Thoracic aorta (tissue), 2 donors: Measurements from ENCODE around the gene DCST2. TPM values are rescaled to one million over a fixed set of nuclear protein-coding genes. Genes with fewer than 3 reads are reported as not detected.

Experiments used
- ATAC-seq: fragments of 150-250 bp; one replicate; pipeline ENCODE4 v1.8.0; 2017; ENCODE audit warnings: low read depth; ENCODE audit not compliant: insufficient number of reproducible peaks, low FRiP score
- DNase-seq: peaks from one replicate; pipeline ENCODE4 v3.0.0-alpha.2; 2020; ENCODE audit warnings: low spot score
- H3K27ac ChIP-seq, 2 donors: fragments of 200-600 bp; sonication (generic); 1 replicate in 1 of 2; 2 replicates in 1 of 2; pipeline ENCODE4 v1.5.1; 2016; ENCODE audit warnings: mild to moderate bottlenecking in 2 of 2, moderate library complexity in 2 of 2
- H3K27me3 ChIP-seq: fragments of 200-600 bp; sonication (generic); replicated peaks from 2 replicates; pipeline ENCODE4 v1.6.0; 2016; ENCODE audit warnings: mild to moderate bottlenecking; ENCODE audit not compliant: insufficient read depth
- H3K36me3 ChIP-seq: fragments of 200-600 bp; sonication (generic); one replicate; pipeline ENCODE4 v1.5.1; 2016
- H3K4me1 ChIP-seq, 2 donors: fragments of 200-600 bp; sonication (generic); 1 replicate in 1 of 2; 2 replicates in 1 of 2; pipeline versions ENCODE4 v1.5.1 to v1.6.0; 2016; ENCODE audit warnings: low read depth in 2 of 2, mild to moderate bottlenecking in 1 of 2; ENCODE audit not compliant: control insufficient read depth in 1 of 2
- H3K4me3 ChIP-seq: fragments of 200-600 bp; sonication (generic); 2 replicates; pipeline ENCODE4 v1.5.1; 2016; ENCODE audit warnings: mild to moderate bottlenecking
- H3K9me3 ChIP-seq: fragments of 200-600 bp; sonication (generic); 2 replicates; pipeline ENCODE4 v1.5.1; 2016
- total RNA-seq, 2 donors: library from RNA; depleted of rRNA; stranded (reverse); fragments of >200 nt; gene quantifications; one replicate each; pipeline versions ENCODE4 v1.1.0 to v1.2.3, GENCODE V29; 2016
- TF ChIP-seq, protein P1 (sequence below): fragments of 200-600 bp; sonication (generic); IDR thresholded peaks from one replicate; pipeline ENCODE4 v1.5.1; 2019; ENCODE audit warnings: antibody characterized with exemption

Gene DCST2
- total RNA-seq, 2 donors from 2014 or later, result 0.42 TPM; not detected in 1

GRCh38 chr1:155004352-155005075 is 29.1 kb downstream of the DCST2 start:
- DNase-seq (no peak), ATAC-seq (no peak)
- TF ChIP-seq, protein P1, sequence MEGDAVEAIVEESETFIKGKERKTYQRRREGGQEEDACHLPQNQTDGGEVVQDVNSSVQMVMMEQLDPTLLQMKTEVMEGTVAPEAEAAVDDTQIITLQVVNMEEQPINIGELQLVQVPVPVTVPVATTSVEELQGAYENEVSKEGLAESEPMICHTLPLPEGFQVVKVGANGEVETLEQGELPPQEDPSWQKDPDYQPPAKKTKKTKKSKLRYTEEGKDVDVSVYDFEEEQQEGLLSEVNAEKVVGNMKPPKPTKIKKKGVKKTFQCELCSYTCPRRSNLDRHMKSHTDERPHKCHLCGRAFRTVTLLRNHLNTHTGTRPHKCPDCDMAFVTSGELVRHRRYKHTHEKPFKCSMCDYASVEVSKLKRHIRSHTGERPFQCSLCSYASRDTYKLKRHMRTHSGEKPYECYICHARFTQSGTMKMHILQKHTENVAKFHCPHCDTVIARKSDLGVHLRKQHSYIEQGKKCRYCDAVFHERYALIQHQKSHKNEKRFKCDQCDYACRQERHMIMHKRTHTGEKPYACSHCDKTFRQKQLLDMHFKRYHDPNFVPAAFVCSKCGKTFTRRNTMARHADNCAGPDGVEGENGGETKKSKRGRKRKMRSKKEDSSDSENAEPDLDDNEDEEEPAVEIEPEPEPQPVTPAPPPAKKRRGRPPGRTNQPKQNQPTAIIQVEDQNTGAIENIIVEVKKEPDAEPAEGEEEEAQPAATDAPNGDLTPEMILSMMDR, result no peak
- Histone ChIP-seq H3K4me3 (peak overlapping the region; percentile 99), H3K36me3 (no peaks in the 10 kb centered on the region), H3K27me3 (no peaks in the 10 kb centered on the region), H3K4me1 (peaks cover 52 to 57% of the 10 kb centered on the region in 2 donors), H3K9me3 (no peaks in the 10 kb centered on the region), H3K27ac (peak overlapping the region; percentile 92 to 99)

DNA sequence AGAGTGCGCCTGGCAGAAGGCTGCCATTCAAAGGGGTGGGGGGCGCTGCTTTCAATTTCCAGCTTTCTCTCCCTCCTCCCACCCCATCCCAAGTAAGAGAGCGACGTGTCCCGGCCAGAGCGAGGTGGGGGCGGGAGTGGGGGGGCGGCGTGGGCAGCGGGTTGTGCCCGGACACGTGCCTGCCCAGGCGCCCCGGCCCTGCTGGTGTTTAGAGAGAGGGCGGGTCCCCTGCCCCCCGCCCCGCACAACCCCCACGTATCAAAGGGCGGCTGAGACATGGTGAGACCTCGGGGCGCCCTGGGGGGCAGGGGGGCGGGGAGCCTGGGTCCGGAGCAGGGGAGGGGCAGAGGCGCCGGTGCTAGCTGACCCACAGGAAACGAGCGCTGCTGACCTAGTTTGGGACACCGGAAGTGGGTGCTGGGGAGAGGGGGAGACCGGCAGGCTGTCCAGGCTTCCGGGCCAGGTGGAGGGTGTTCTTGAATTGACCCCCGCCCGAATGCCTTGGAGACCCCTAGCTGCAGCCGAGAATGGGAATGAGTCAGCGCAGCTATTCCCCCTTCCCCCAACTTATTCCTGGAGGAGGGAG is 29.7 kb downstream of the DCST2 start:
- no peaks in the 10 kb centered on the region for H3K36me3 ChIP-seq
- TF ChIP-seq, protein P1, result no peak
- no peak for DNase-seq
- ATAC-seq, result no peak
- H3K9me3 ChIP-seq, result no peaks in the 10 kb centered on the region
- H3K27ac ChIP-seq, result peak overlapping the region; percentile 92 to 99
- peaks cover 58 to 63% of the 10 kb centered on the region in 2 donors for H3K4me1 ChIP-seq
- H3K27me3 ChIP-seq, result no peaks in the 10 kb centered on the region
- H3K4me3 ChIP-seq, result peak overlapping the region; percentile 99

DNA sequence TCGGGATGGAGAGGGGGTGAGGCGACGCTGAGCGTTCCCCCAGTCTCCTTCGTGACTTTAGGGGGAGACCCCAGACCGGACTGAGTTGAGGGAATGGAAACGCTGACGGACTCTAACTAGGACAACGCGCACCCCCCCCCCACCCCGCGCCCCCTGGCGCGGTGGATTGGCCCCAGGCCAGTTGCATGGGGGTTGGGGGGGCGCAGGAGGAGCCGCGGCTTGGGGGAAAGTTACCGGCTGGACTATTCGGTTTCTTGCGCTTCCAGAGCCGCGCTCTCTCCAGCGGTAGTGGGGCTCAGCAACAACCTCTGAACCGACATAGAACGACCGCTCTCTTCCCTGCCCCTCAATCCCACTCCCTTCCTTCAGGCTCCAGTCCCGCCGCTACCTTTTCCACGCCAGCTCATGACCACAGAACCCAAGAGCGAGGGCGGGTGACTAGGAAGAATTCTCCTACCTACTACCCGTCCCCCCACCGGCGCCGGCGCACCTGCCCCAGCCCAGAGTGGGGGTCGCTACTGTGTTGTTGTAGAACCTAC is 30.3 kb downstream of the DCST2 start:
- Histone ChIP-seq H3K27ac (peak overlapping the region; percentile 92 to 99), H3K9me3 (no peaks in the 10 kb centered on the region), H3K4me3 (peak overlapping the region; percentile 99), H3K36me3 (no peaks in the 10 kb centered on the region), H3K4me1 (peaks cover 55 to 60% of the 10 kb centered on the region in 2 donors), H3K27me3 (no peaks in the 10 kb centered on the region)
- ATAC-seq (no peak), DNase-seq (no peak)
- TF ChIP-seq, protein P1, result no peak

- peak within 1 kb of the TSS; percentile 96 to 99 for H3K27ac ChIP-seq
- no peaks in the 10 kb centered on the region for H3K36me3 ChIP-seq
- H3K4me3 ChIP-seq, result peak within 1 kb of the TSS; percentile 99
- peaks cover 48 to 54% of the 10 kb centered on the region in 2 donors for H3K4me1 ChIP-seq
- TF ChIP-seq, protein P1, result no peak
- no peaks in the 10 kb centered on the region for H3K9me3 ChIP-seq
- no peak for ATAC-seq
- DNase-seq, result no peak
- H3K27me3 ChIP-seq, result no peaks in the 10 kb centered on the region
These were observed 30.9 kb downstream of the DCST2 start, which contains the start of gene ZBTB7B for GRCh38 chr1:155002464-155003226. TSS of gene ZBTB7B (plus strand) at chr1:155002802. CDS start at chr1:155014661, 11,859 bp downstream.
